NCI-H1105 (cell line): ENCODE results near the gene ISG15.
"Not testable (repeated sequence)": the region's sequence is repeated elsewhere in the genome, so short reads cannot be mapped to it uniquely, and the experiment has no call there.

Experiments used
- DNase-seq: peaks from one replicate; lab custom pipeline; 2025; lab: John Stamatoyannopoulos, UW

ISG15 gene

GRCh38 chr1:1013922-1014648 lies 788 bp downstream of the ISG15 start:
- no peak for DNase-seq

- DNase-seq = no peak
Observed at GRCh38 chr1:1014799-1015681, 1.7 kb downstream of the ISG15 start.

- DNase-seq = not testable (repeated sequence)
Observed at GRCh38 chr1:1017397-1018320, 4.4 kb downstream of the ISG15 start.

GRCh38 chr1:1018321-1018685 lies 5.0 kb downstream of the ISG15 start:
- not testable (repeated sequence) for DNase-seq

- DNase-seq = peak; percentile 59
Observed at GRCh38 chr1:1019122-1019999, 6.1 kb downstream of the ISG15 start.

GRCh38 chr1:1020000-1020404 lies 6.7 kb downstream of the ISG15 start, which contains the start of gene AGRN:
Gene AGRN (plus strand): TSS chr1:1020120. CDS start chr1:1020173, 53 bp downstream.
- no peak for DNase-seq

- peak; percentile 15 for DNase-seq
Observed at GRCh38 chr1:1020415-1021009, 7.2 kb downstream of the ISG15 start.

- peak; percentile 39 for DNase-seq
Observed at GRCh38 chr1:1021010-1021919, 8.0 kb downstream of the ISG15 start.

GRCh38 chr1:1021920-1022259 lies 8.6 kb downstream of the ISG15 start:
- DNase-seq = no peak

GRCh38 chr1:1022302-1023009 lies 9.2 kb downstream of the ISG15 start:
- no peak for DNase-seq

GRCh38 chr1:1023700-1024099 lies 10.4 kb downstream of the ISG15 start:
- no peak for DNase-seq

- no peak for DNase-seq
Observed at GRCh38 chr1:1024149-1024770, 11.0 kb downstream of the ISG15 start.

- DNase-seq = no peak
Observed at GRCh38 chr1:1024771-1025699, 11.7 kb downstream of the ISG15 start.

GRCh38 chr1:1025730-1026129 lies 12.4 kb downstream of the ISG15 start:
- no peak for DNase-seq

- DNase-seq = no peak
Observed at GRCh38 chr1:1026599-1027413, 13.5 kb downstream of the ISG15 start.

GRCh38 chr1:1027791-1028190 lies 14.5 kb downstream of the ISG15 start:
- DNase-seq = no peak
